GM19324 (cell line): Measurements from ENCODE around the gene ST6GALNAC1.
"Not testable (repeated sequence)": the region's sequence is repeated elsewhere in the genome, so short reads cannot be mapped to it uniquely, and the experiment has no call there.

Experiments used
- ATAC-seq: cut with Tn5 transposase; IDR thresholded peaks from one replicate; pipeline ENCODE4 v1.9.1; 2021; ENCODE audit warnings: mild to moderate bottlenecking, moderate library complexity; ENCODE audit not compliant: unreplicated experiment, low FRiP score

ST6GALNAC1 gene

GRCh38 chr17:76614912-76615617, 28.5 kb downstream of the ST6GALNAC1 start:
- no peak for ATAC-seq

DNA sequence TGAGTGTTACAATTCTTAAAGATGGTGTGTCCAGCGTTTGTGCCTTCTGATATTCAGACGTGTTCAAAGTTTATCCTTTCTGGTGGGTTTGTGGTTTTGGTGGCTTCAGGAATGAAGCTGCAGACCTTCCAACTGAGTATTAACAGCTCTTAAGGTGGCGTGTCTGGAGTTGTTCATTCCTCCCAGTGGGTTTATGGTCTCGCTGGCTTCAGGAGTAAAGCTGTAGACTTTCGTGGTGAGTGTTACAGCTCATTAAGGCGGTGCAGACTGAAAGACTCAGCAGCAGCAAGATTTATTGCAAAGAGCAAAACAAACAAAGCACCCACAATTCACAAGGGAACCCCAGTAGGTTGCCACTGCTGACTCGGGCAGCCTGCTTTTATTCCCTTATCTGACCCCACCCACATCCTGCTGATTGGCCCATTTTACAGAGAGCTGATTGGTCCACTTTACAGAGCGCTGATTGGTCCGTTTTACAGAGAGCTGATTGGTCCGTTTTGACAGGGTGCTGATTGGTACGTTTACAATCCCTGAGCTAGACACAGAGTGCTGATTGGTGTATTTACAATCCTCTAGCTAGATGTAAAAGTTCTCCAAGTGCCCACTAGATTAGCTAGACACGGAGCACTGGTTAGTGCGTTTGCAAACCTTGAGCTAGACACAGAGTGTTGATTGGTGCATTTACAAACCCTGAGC, 29.3 kb downstream of the ST6GALNAC1 start:
- ATAC-seq = not testable (repeated sequence)

DNA sequence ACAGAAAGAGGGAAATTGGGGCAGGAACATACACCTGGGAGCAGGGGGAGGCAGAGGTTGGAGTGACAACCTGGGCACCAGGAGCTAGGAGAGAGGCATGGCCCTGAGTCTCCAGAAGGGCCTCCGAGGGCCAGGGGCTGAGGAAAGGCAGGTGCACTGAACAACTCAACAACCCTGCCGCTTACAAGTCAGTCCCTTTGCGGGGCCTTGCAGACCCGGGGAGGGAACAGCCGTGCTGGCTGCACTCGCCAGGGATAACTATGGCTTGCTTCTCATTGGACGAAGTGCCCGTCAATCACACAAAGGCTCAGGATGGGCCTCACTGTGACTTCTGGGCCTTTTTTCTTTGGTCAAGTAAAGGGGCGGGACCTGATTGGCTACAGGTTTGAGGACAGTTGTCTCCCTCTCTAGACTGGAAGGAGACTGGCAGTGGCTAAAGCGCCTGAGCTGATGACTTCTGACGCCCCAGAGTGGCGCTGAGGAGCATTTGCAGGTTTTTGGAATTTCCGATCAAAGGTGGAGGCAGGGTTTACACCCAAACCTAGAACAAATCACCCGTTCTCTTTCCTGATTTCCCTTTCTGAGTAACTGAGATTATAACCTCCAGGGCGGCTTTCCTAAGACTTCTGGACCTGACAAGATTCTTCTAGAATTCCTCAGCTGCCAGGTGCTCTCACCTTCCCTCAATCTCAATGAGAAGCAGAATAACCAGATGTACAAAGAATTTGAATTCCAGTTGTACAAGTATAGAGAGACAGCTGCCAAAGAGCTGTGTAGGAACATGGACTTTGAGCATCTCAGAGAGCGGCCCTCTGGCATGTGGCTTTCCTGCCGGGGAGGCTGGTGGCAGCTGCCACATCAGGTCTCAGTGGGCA, 30.3 kb downstream of the ST6GALNAC1 start:
- ATAC-seq = no peak

DNA sequence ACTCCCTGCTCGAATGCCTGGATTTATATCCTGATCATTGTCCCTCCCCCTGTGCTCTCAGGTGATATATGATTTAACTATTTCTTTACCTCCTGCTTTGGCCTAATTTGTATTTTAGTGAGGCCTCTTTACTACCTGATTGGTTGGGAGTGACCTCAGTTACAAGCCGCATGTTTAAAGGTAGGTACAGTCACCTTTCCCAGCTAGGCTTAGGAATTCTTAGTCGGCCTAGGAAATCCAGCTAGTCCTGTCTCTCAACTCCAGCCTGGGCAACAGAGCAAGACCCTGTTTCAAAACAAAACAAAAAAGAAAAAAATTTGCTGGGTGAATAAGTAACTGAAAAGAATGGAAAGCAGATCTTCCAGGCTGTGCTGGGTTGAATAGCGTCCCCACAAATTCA, 31.1 kb downstream of the ST6GALNAC1 start:
- no peak for ATAC-seq

DNA sequence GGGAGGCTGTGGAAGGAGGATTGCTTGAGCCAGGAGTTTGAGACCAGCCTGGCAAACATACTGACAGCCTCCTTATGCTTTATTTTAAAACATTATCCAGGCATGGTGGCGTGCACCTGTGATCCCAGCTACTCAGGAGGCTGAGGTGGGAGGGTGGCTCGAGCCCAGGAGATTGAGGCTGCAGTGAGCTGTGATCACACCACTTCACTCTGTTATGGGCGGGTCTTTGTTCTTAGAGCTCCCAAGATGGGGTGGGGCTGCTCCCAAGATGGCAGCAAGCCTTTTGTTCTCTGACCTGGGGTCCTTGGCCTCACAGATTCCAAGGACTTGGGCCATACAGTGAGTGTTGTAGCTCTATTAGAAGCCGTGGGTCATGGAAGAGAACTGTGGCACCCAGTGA, 31.8 kb downstream of the ST6GALNAC1 start:
- ATAC-seq = no peak

- ATAC-seq = not testable (repeated sequence)
Measured at GRCh38 chr17:76611080-76611749, 32.3 kb downstream of the ST6GALNAC1 start.

GRCh38 chr17:76606685-76607084, 36.9 kb downstream of the ST6GALNAC1 start:
- not testable (repeated sequence) for ATAC-seq

DNA sequence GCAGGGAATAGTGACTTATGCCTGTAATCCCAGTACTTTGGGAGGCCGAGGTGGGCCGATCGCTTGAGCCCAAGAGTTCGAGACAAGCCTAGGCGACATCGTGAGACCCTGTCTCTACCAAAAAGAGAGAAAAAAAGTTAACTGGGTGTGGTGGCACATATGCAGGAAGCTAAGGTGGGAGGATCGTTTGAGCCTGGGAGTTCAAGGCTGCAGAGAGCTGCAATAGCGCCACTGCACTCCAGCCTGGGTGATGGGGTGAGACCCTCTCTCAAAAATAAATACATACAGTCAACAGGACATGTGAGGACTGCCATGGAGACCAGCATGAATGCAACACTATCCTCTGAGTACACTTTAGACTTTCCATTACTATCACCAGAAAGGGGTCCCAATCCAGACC, 42.5 kb downstream of the ST6GALNAC1 start:
- no peak for ATAC-seq

- no peak for ATAC-seq
Measured at GRCh38 chr17:76599694-76600460, 43.7 kb downstream of the ST6GALNAC1 start.

- no peak for ATAC-seq
Measured at GRCh38 chr17:76598004-76598439, 45.5 kb downstream of the ST6GALNAC1 start.

- no peak for ATAC-seq
Measured at GRCh38 chr17:76597156-76598003, 46.2 kb downstream of the ST6GALNAC1 start.

DNA sequence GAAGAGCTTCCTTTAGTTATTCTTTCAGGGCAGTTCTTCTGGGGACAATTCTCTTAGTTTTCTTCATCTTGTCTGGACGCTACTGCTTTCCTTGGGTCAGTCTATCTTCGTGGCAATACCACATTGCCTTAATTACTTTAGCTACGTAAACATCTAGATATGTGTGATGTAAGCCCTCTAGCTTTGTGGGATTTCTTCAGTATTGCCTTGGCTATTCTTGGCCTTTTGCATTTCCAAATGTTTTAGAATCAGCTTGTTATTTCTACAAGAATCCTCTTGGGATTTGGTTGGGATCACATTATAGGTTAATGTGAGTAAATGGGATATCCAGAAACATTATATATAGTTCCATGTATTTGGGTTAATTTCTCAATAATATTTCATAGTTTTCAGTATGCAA, 48.9 kb downstream of the ST6GALNAC1 start:
- ATAC-seq = no peak

DNA sequence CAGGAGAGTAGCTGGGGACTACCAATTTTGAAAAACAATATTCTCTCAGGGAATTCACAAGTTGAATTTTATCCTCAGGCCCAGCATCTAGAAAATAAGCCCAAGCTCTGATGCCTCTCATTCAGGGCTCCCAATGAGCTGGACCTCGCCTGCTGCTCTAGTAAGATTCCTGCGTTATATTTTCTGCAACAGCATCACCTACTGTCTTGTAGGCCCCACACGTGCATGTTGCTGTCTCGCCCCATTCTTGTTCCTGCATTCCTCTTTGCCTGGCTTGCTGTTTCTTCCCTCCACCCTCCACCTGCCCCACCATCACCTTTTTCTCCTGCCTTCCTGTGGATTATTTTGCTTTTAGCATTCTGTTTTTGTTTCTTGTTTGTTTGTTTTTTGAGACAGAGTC, 49.6 kb downstream of the ST6GALNAC1 start:
- ATAC-seq = no peak

DNA sequence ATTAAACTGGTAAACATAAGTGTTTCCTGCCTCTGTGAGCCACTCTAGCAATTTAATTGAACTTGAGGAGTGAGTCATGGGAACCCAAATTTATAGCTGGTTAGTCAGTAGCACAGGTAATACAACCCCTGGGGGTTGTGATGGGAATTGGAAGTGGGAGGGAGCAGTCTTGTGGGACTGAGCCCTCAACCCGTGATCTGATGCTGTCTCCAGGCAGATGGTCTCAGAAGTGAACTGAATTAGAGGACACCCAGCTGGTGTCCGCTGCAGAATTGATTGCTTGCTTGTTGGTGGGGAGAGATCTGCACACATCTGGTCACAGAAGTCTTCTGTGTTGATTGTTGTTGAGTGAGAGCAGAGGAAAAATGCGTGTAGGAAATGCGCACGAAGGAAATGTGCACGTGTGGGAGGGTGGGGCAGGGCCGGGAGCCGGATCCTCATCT, 50.2 kb downstream of the ST6GALNAC1 start:
- ATAC-seq = no peak

- ATAC-seq = no peak
Measured at GRCh38 chr17:76588182-76588581, 55.4 kb downstream of the ST6GALNAC1 start.

GRCh38 chr17:76586741-76587487, 56.6 kb downstream of the ST6GALNAC1 start:
- ATAC-seq = no peak

- ATAC-seq = no peak
Measured at GRCh38 chr17:76585649-76586593, 57.6 kb downstream of the ST6GALNAC1 start, which contains the start of gene ST6GALNAC2. Gene ST6GALNAC2 (minus strand): TSS chr17:76585860. CDS start chr17:76585808, 52 bp downstream.
